H9 (cell line): Measurements from ENCODE around the gene TSPAN18. TPM values are rescaled to one million over a fixed set of nuclear protein-coding genes. Genes with fewer than 3 reads are reported as not detected.

Source experiments
- DNase-seq: peaks from one replicate; pipeline ENCODE4 v3.0.0-alpha.2; 2017
- H2AFZ ChIP-seq: one replicate; pipeline ENCODE4 v1.6.1; 2013; ENCODE audit warnings: mild to moderate bottlenecking, low read length, control low read depth, moderate library complexity
- H2AK5ac ChIP-seq: 2 replicates; pipeline ENCODE4 v1.6.1; 2013; ENCODE audit warnings: low read length, control low read depth, mixed read lengths; ENCODE audit not compliant: insufficient read length
- H2BK120ac ChIP-seq: one replicate; pipeline ENCODE4 v1.6.1; 2013; ENCODE audit warnings: low read depth, mild to moderate bottlenecking, low read length, control low read depth, inconsistent platforms; ENCODE audit not compliant: poor library complexity, severe bottlenecking
- H2BK12ac ChIP-seq: 2 replicates; pipeline ENCODE4 v1.6.1; 2013; ENCODE audit warnings: low read length, control low read depth, mixed read lengths, low read depth; ENCODE audit not compliant: insufficient read length
- H2BK15ac ChIP-seq: 2 replicates; pipeline ENCODE4 v1.6.1; 2013; ENCODE audit warnings: low read depth, low read length, control low read depth
- H2BK20ac ChIP-seq: one replicate; pipeline ENCODE4 v1.6.1; 2013; ENCODE audit warnings: low read depth, mild to moderate bottlenecking, low read length, control low read depth, inconsistent platforms; ENCODE audit not compliant: poor library complexity, severe bottlenecking
- H2BK5ac ChIP-seq: 2 replicates; pipeline ENCODE4 v1.6.1; 2013; ENCODE audit warnings: low read length, control low read depth, mixed read lengths; ENCODE audit not compliant: insufficient read length
- H3K14ac ChIP-seq: 2 replicates; pipeline ENCODE4 v1.6.1; 2013; ENCODE audit warnings: low read length, control low read depth; ENCODE audit not compliant: insufficient read depth
- H3K18ac ChIP-seq: 2 replicates; pipeline ENCODE4 v1.6.1; 2013; ENCODE audit warnings: low read depth, mild to moderate bottlenecking, mixed read lengths, low read length, control low read depth; ENCODE audit not compliant: insufficient read length
- H3K23ac ChIP-seq: 2 replicates; pipeline ENCODE4 v1.6.1; 2013; ENCODE audit warnings: low read length, control low read depth, mixed read lengths, low read depth; ENCODE audit not compliant: insufficient read length
- H3K23me2 ChIP-seq: 2 replicates; pipeline ENCODE4 v1.6.1; 2013; ENCODE audit warnings: low read depth, mild to moderate bottlenecking, mixed read lengths, low read length, control low read depth; ENCODE audit not compliant: insufficient read length, poor library complexity, severe bottlenecking
- H3K27ac ChIP-seq: 2 replicates; pipeline ENCODE4 v1.5.1; 2013; ENCODE audit warnings: low read length, control low read depth, mixed read lengths, low read depth; ENCODE audit not compliant: insufficient read length
- H3K27me3 ChIP-seq: 2 replicates; pipeline ENCODE4 v1.6.1; 2013; ENCODE audit warnings: low read length, control low read depth, inconsistent platforms; ENCODE audit not compliant: insufficient read depth
- H3K4ac ChIP-seq: 2 replicates; pipeline ENCODE4 v1.6.1; 2013; ENCODE audit warnings: low read depth, mild to moderate bottlenecking, control low read depth, inconsistent platforms, low read length, moderate library complexity
- H3K4me1 ChIP-seq: 2 replicates; pipeline ENCODE4 v1.6.1; 2013; ENCODE audit warnings: low read length, control low read depth, inconsistent platforms; ENCODE audit not compliant: insufficient read depth
- H3K4me2 ChIP-seq: 2 replicates; pipeline ENCODE4 v1.6.1; 2013; ENCODE audit warnings: low read length, control low read depth, mixed read lengths; ENCODE audit not compliant: insufficient read length, insufficient read depth
- H3K56ac ChIP-seq: 2 replicates; pipeline ENCODE4 v1.6.1; 2013; ENCODE audit warnings: low read depth, mild to moderate bottlenecking, mixed read lengths, low read length, control low read depth; ENCODE audit not compliant: insufficient read length
- H3K79me1 ChIP-seq: 2 replicates; pipeline ENCODE4 v1.6.1; 2013; ENCODE audit warnings: low read depth, mild to moderate bottlenecking, moderate library complexity, low read length, control low read depth, inconsistent platforms; ENCODE audit not compliant: insufficient read depth, poor library complexity, severe bottlenecking
- H3K79me2 ChIP-seq: 2 replicates; pipeline ENCODE4 v1.6.1; 2013; ENCODE audit warnings: low read length, control low read depth, inconsistent platforms; ENCODE audit not compliant: insufficient read depth
- H3K9ac ChIP-seq: 2 replicates; pipeline ENCODE4 v1.6.1; 2013; ENCODE audit warnings: low read length, control low read depth, mixed read lengths; ENCODE audit not compliant: insufficient read length; ENCODE audit errors: extremely low read depth
- H3K9me3 ChIP-seq: one replicate; pipeline ENCODE4 v1.6.1; 2013; ENCODE audit warnings: low read depth, low read length, inconsistent platforms; ENCODE audit not compliant: control insufficient read depth
- H3T11ph ChIP-seq: one replicate; pipeline ENCODE4 v1.6.1; 2013; ENCODE audit warnings: mild to moderate bottlenecking, low read length, control low read depth, inconsistent platforms
- H4K20me1 ChIP-seq: one replicate; pipeline ENCODE4 v1.6.1; 2013; ENCODE audit not compliant: control insufficient read depth, insufficient read length, insufficient read depth
- H4K5ac ChIP-seq: 2 replicates; pipeline ENCODE4 v1.6.1; 2013; ENCODE audit warnings: low read depth, mild to moderate bottlenecking, mixed read lengths, low read length, control low read depth; ENCODE audit not compliant: insufficient read length
- H4K8ac ChIP-seq: replicated peaks from 2 replicates; pipeline ENCODE4 v1.6.1; 2013; ENCODE audit warnings: low read length, control low read depth, mixed read lengths, low read depth; ENCODE audit not compliant: insufficient read length
- H4K91ac ChIP-seq: 2 replicates; pipeline ENCODE4 v1.6.1; 2013; ENCODE audit warnings: low read depth, mild to moderate bottlenecking, moderate library complexity, mixed read lengths, low read length, control low read depth; ENCODE audit not compliant: insufficient read length
- H3K27ac Mint-ChIP-seq, 3 experiments: 2 replicates in 2 of 3; 3 replicates in 1 of 3; pipeline ENCODE4 v1.8.0; 2020 to 2021; ENCODE audit warnings: mixed read lengths in 3 of 3, mild to moderate bottlenecking in 1 of 3, moderate library complexity in 1 of 3
- H3K27me3 Mint-ChIP-seq: 2 replicates; pipeline ENCODE4 v1.8.0; 2021; ENCODE audit warnings: low read depth, mild to moderate bottlenecking, moderate library complexity, mixed read lengths
- H3K36me3 Mint-ChIP-seq, 3 experiments: 2 replicates in 2 of 3; 3 replicates in 1 of 3; pipeline ENCODE4 v1.8.0; 2020 to 2021; ENCODE audit warnings: low read depth in 3 of 3, mixed read lengths in 3 of 3; ENCODE audit not compliant: insufficient read depth in 1 of 3
- H3K4me1 Mint-ChIP-seq, 2 experiments: 2 replicates each; pipeline ENCODE4 v1.8.0; 2020; ENCODE audit warnings: mixed read lengths in 2 of 2
- H3K4me3 Mint-ChIP-seq, 2 experiments: 2 replicates in 1 of 2; 3 replicates in 1 of 2; pipeline ENCODE4 v1.8.0; 2020 to 2021; ENCODE audit warnings: mild to moderate bottlenecking in 2 of 2, mixed read lengths in 2 of 2, moderate library complexity in 1 of 2
- H3K9me3 Mint-ChIP-seq, 2 experiments: 2 replicates in 1 of 2; 3 replicates in 1 of 2; pipeline ENCODE4 v1.8.0; 2020; ENCODE audit warnings: mild to moderate bottlenecking in 2 of 2, mixed read lengths in 2 of 2, moderate library complexity in 1 of 2
- CTCF ChIP-seq: fragments of 200-600 bp; sonication (generic); conservative IDR thresholded peaks from 3 replicates; pipeline ENCODE4 v1.8.0; 2021; ENCODE audit warnings: antibody characterized with exemption, mild to moderate bottlenecking
- WGBS: extraction: QIAGEN DNeasy Blood & Tissue Kit; methylation state at CpG from one replicate; pipeline ENCODE4 v1.1.7; 2013; ENCODE audit warnings: missing lambda C conversion rate, low lambda C conversion rate, mixed read lengths; ENCODE audit not compliant: insufficient read length; ENCODE audit errors: extremely low coverage; 5-methylcytosine and 5-hydroxymethylcytosine counted together
- total RNA-seq: library from RNA; stranded (reverse); gene quantifications from 2 replicates; pipeline ENCODE4 v1.2.1, GENCODE V29; 2021

The TSPAN18 gene
- total RNA-seq, 1 experiment from 2014 or later: 25.3 TPM

DNA sequence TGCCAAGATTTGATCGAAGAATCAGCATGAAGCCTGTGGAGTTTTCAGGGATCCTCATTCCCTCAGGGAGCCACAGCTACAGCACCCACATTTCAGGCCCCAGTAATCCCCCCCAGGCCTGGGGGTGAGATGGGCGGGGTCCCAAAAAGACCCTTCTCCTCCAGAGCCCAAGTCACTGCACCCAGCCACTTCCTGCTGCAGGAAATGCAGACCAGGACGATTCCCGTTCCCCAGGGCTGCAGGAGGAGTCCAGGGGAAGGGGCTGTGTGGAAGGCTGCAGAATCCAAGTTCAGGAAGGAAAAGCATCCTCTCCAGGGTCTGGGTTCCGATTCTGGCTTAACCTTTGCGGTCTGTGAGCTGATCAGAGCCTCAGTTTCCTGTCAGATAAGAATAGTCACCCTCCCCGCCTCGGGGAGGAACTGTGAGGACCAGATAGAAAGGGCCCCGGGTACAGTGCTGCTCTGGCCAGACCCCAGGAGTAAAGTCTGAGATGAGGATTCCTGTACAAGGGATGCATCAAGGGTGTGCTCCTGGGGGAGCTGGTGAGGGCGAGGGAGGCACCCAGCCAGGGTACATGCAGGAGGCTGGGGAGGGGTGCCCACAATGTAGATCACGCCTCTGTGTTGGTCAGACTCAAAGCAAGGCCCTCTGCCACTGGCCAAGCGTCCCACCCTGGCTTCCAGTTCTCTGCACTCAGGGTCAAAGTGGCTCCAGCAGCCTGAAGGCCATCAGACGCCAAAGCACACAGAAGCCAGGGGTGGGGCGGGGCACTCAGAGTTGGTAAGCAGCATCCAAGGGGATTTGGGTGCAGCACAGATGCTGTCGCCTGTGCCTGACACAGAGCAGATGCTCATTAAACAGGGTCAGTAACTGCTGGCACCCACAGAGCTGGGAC is 254.0 kb downstream of the TSPAN18 start:
- H2BK12ac ChIP-seq: no peak overlapping the region
- H4K5ac ChIP-seq: no peak overlapping the region
- H2BK5ac ChIP-seq: no peak overlapping the region
- Mint-ChIP-seq H3K36me3 (peaks cover 0 to 7% (median 0%) of the 10 kb centered on the region in 3 experiments; a peak in 2 of 7 replicates), H3K27ac (peak overlapping the region in 1 of 3 experiments; percentile 98; a peak in 2 of 7 replicates), H3K4me1 (peaks cover 34 to 36% of the 10 kb centered on the region in 2 experiments), H3K9me3 (peaks cover 5% of the 10 kb centered on the region in 2 experiments; a peak in 4 of 5 replicates), H3K4me3 (no peak overlapping the region), H3K27me3 (peaks cover 1% of the 10 kb centered on the region; the same call in 1 of the 2 replicates)
- no peaks in the 10 kb centered on the region for H3K27me3 ChIP-seq
- no peak overlapping the region for H3K4me2 ChIP-seq
- H3K23me2 ChIP-seq: no peaks in the 10 kb centered on the region
- H3K4me1 ChIP-seq: peaks cover 10% of the 10 kb centered on the region; the same call in 1 of the 2 replicates
- H3K79me2 ChIP-seq: no peaks in the 10 kb centered on the region
- H3K4ac ChIP-seq: no peak overlapping the region
- no peak overlapping the region for H3K9ac ChIP-seq
- H4K91ac ChIP-seq: no peak overlapping the region
- H3K18ac ChIP-seq: no peak overlapping the region
- H3K56ac ChIP-seq: no peak overlapping the region
- H3K14ac ChIP-seq: no peak overlapping the region
- no peak overlapping the region for H2AFZ ChIP-seq
- no peak overlapping the region for H3K23ac ChIP-seq
- TF ChIP-seq CTCF: no peak
- no CpG with 5 or more reads among the region's 15 CpGs for WGBS
- H2BK15ac ChIP-seq: no peak overlapping the region
- no peak overlapping the region for H4K8ac ChIP-seq
- no peaks in the 10 kb centered on the region for H4K20me1 ChIP-seq
- H3K79me1 ChIP-seq: no peaks in the 10 kb centered on the region
- no peak overlapping the region for H2BK20ac ChIP-seq
- H2AK5ac ChIP-seq: no peak overlapping the region
- no peak for DNase-seq
- H3K9me3 ChIP-seq: no peaks in the 10 kb centered on the region
- no peak overlapping the region for H3T11ph ChIP-seq
- H2BK120ac ChIP-seq: no peak overlapping the region
- H3K27ac ChIP-seq: no peak overlapping the region

Other genes starting within 250 kb of the TSPAN18 start
- 4.5 and 5.9 TPM in 2 replicates for gene CD82, start 161.3 kb upstream of the TSPAN18 start, total RNA-seq
- gene TP53I11, start 223.9 kb downstream of the TSPAN18 start, total RNA-seq: 94.2 and 95.6 TPM in 2 replicates